Trophoblast cell (in vitro differentiated cells and primary cell): ENCODE data around the gene CCNB1.
"Not testable (repeated sequence)": the region's sequence is repeated elsewhere in the genome, so short reads cannot be mapped to it uniquely, and the experiment has no call there.

Source experiments
- DNase-seq, 2 donors: peaks; one replicate each; pipeline ENCODE4 v3.0.0-alpha.2; 2016
- H2AFZ ChIP-seq: 2 replicates; pipeline ENCODE4 v1.6.1; 2013; ENCODE audit warnings: low read length, moderate library complexity, mild to moderate bottlenecking; ENCODE audit not compliant: insufficient read depth, poor library complexity
- H2AK5ac ChIP-seq: 2 replicates; pipeline ENCODE4 v1.6.1; 2013; ENCODE audit warnings: mild to moderate bottlenecking, low read length
- H2BK120ac ChIP-seq: 2 replicates; pipeline ENCODE4 v1.6.1; 2013; ENCODE audit warnings: low read length, mild to moderate bottlenecking, moderate library complexity; ENCODE audit not compliant: insufficient read depth, poor library complexity
- H2BK12ac ChIP-seq: 2 replicates; pipeline ENCODE4 v1.6.1; 2013; ENCODE audit warnings: mild to moderate bottlenecking, low read length, moderate library complexity
- H2BK5ac ChIP-seq: 2 replicates; pipeline ENCODE4 v1.6.1; 2013; ENCODE audit warnings: low read length, low read depth, moderate library complexity, mild to moderate bottlenecking; ENCODE audit not compliant: poor library complexity
- H3K14ac ChIP-seq: 2 replicates; pipeline ENCODE4 v1.6.1; 2013; ENCODE audit warnings: mild to moderate bottlenecking, low read length
- H3K18ac ChIP-seq: 2 replicates; pipeline ENCODE4 v1.6.1; 2013; ENCODE audit warnings: mild to moderate bottlenecking, low read length
- H3K23ac ChIP-seq: 2 replicates; pipeline ENCODE4 v1.6.1; 2013; ENCODE audit warnings: low read length
- H3K27ac ChIP-seq: 2 replicates; pipeline ENCODE4 v1.5.1; 2013; ENCODE audit warnings: low read depth, mild to moderate bottlenecking, inconsistent platforms, low read length, moderate library complexity
- H3K27me3 ChIP-seq: 2 replicates; pipeline ENCODE4 v1.6.1; 2013; ENCODE audit warnings: inconsistent platforms, mild to moderate bottlenecking, low read length, moderate library complexity; ENCODE audit not compliant: insufficient read depth
- H3K36me3 ChIP-seq, 2 experiments: 1 replicate in 1 of 2; 2 replicates in 1 of 2; pipeline ENCODE4 v1.6.1; 2013; ENCODE audit warnings: low read length in 2 of 2, mild to moderate bottlenecking in 2 of 2, moderate library complexity in 1 of 2; ENCODE audit not compliant: insufficient read depth in 2 of 2, control insufficient read depth in 1 of 2
- H3K4ac ChIP-seq: 2 replicates; pipeline ENCODE4 v1.6.1; 2013; ENCODE audit warnings: low read depth, mild to moderate bottlenecking, low read length, moderate library complexity
- H3K4me1 ChIP-seq, 2 experiments: 1 replicate in 1 of 2; 2 replicates in 1 of 2; pipeline ENCODE4 v1.6.1; 2013; ENCODE audit warnings: low read length in 2 of 2, mild to moderate bottlenecking in 2 of 2, moderate library complexity in 1 of 2; ENCODE audit not compliant: insufficient read depth in 2 of 2, control insufficient read depth in 1 of 2
- H3K4me2 ChIP-seq: 2 replicates; pipeline ENCODE4 v1.6.1; 2013; ENCODE audit warnings: inconsistent platforms, mild to moderate bottlenecking, low read length, moderate library complexity
- H3K4me3 ChIP-seq: 2 replicates; pipeline ENCODE4 v1.5.1; 2013; ENCODE audit warnings: mild to moderate bottlenecking, low read depth, low read length, inconsistent platforms
- H3K79me1 ChIP-seq: one replicate; pipeline ENCODE4 v1.6.1; 2013; ENCODE audit warnings: low read length
- H3K79me2 ChIP-seq: 2 replicates; pipeline ENCODE4 v1.6.1; 2013; ENCODE audit warnings: low read length, mild to moderate bottlenecking; ENCODE audit not compliant: control insufficient read depth, insufficient read depth, poor library complexity
- H3K9ac ChIP-seq: 2 replicates; pipeline ENCODE4 v1.6.1; 2013; ENCODE audit warnings: mild to moderate bottlenecking, low read length
- H3K9me3 ChIP-seq: 2 replicates; pipeline ENCODE4 v1.6.1; 2013; ENCODE audit warnings: low read depth, mild to moderate bottlenecking, control low read depth, inconsistent platforms, low read length; ENCODE audit not compliant: insufficient read depth
- H4K12ac ChIP-seq: 2 replicates; pipeline ENCODE4 v1.6.1; 2013; ENCODE audit warnings: low read depth, mild to moderate bottlenecking, low read length, moderate library complexity
- H4K8ac ChIP-seq: 2 replicates; pipeline ENCODE4 v1.6.1; 2013; ENCODE audit warnings: low read depth, mild to moderate bottlenecking, low read length, moderate library complexity
- H4K91ac ChIP-seq: one replicate; pipeline ENCODE4 v1.6.1; 2013; ENCODE audit warnings: low read depth, mild to moderate bottlenecking, low read length, moderate library complexity
- WGBS: extraction: QIAGEN DNeasy Blood & Tissue Kit; methylation state at CpG from one replicate; pipeline ENCODE4 v1.1.7; 2013; ENCODE audit warnings: missing lambda C conversion rate; ENCODE audit not compliant: insufficient read length, insufficient coverage; ENCODE audit errors: extremely low coverage; 5-methylcytosine and 5-hydroxymethylcytosine counted together

The CCNB1 gene

GRCh38 chr5:69134126-69134525, 32.8 kb upstream of the CCNB1 start:
- Histone ChIP-seq H3K79me1 (no peaks in the 10 kb centered on the region), H2AK5ac (no peak overlapping the region), H2BK12ac (no peak overlapping the region), H4K8ac (no peak overlapping the region), H2BK120ac (no peak overlapping the region), H3K4me3 (no peak overlapping the region), H4K91ac (no peak overlapping the region), H3K4ac (no peak overlapping the region), H2AFZ (no peak overlapping the region), H4K12ac (no peak overlapping the region), H3K36me3 (no peaks in the 10 kb centered on the region), H3K9me3 (no peaks in the 10 kb centered on the region), H3K18ac (no peak overlapping the region), H3K4me1 (no peaks in the 10 kb centered on the region), H3K14ac (no peak overlapping the region), H3K27ac (no peak overlapping the region), H3K9ac (no peak overlapping the region), H3K4me2 (no peak overlapping the region), H2BK5ac (no peak overlapping the region), H3K79me2 (no peaks in the 10 kb centered on the region), H3K23ac (no peak overlapping the region), H3K27me3 (no peaks in the 10 kb centered on the region)
- no peak for DNase-seq
- WGBS = no CpG with 5 or more reads among the region's 7 CpGs

DNA sequence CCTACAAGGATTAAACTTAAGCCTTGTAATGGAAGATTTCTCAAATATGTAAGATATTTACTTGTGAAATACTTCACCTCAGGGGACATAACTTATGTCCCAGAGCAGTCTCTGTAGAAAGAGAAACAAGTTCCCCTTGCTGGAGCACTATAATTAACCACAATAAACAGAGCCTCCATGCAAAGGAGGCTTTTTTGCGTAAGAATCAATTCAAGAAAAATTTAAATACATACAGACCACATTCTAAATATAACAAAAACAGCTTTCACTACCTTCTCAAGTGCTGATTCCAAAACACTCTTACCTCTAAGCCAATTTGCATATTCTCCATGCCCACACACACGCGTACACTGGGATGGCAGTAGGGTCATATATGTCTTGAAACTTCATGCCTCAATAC, 30.7 kb upstream of the CCNB1 start:
- no peak overlapping the region for H3K14ac ChIP-seq
- no peaks in the 10 kb centered on the region for H3K4me1 ChIP-seq
- DNase-seq = peak; percentile 5 to 89
- no CpG with 5 or more reads among the region's 3 CpGs for WGBS
- no peak overlapping the region for H3K4me3 ChIP-seq
- H3K9me3 ChIP-seq = no peaks in the 10 kb centered on the region
- no peak overlapping the region for H4K8ac ChIP-seq
- H2BK5ac ChIP-seq = no peak overlapping the region
- H3K4me2 ChIP-seq = no peak overlapping the region
- H2BK120ac ChIP-seq = peak overlapping the region; percentile 3
- H3K4ac ChIP-seq = no peak overlapping the region
- no peak overlapping the region for H3K9ac ChIP-seq
- no peaks in the 10 kb centered on the region for H3K27me3 ChIP-seq
- no peaks in the 10 kb centered on the region for H3K79me1 ChIP-seq
- H3K23ac ChIP-seq = no peak overlapping the region
- no peak overlapping the region for H2AK5ac ChIP-seq
- H3K27ac ChIP-seq = peak overlapping the region; percentile 67
- H3K18ac ChIP-seq = no peak overlapping the region
- H4K12ac ChIP-seq = no peak overlapping the region
- H2BK12ac ChIP-seq = no peak overlapping the region
- no peak overlapping the region for H4K91ac ChIP-seq
- no peaks in the 10 kb centered on the region for H3K36me3 ChIP-seq
- no peak overlapping the region for H2AFZ ChIP-seq
- H3K79me2 ChIP-seq = no peaks in the 10 kb centered on the region

DNA sequence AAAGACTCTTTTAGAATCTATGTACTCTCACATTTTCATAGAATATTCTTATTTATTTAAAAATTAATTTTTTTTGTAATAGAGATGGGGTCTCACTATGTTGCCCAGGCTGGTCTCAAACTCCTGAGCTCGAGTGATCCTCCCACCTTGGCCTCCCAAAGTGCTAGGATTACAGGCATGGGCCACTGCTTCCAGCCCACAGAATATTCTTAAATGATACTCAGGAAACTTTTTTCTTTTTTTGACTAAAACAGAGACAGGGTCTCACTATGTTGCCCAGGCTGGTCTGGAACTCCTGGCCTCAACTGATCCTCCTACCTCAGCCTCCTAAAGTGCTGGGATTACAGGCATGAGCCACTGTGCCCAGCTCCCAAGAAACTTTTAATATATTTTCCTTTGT, 29.7 kb upstream of the CCNB1 start:
- no CpG with 5 or more reads among the region's 1 CpG for WGBS
- not testable (repeated sequence) for H2AFZ ChIP-seq

GRCh38 chr5:69137807-69138206, 29.1 kb upstream of the CCNB1 start:
- H3K4me1 ChIP-seq = no peaks in the 10 kb centered on the region
- no peaks in the 10 kb centered on the region for H3K79me2 ChIP-seq
- no peak overlapping the region for H4K8ac ChIP-seq
- no peak overlapping the region for H3K4me3 ChIP-seq
- H3K27me3 ChIP-seq = no peaks in the 10 kb centered on the region
- no peak overlapping the region for H3K27ac ChIP-seq
- H2AFZ ChIP-seq = no peak overlapping the region
- no peak for DNase-seq
- H4K12ac ChIP-seq = no peak overlapping the region
- WGBS = no CpG with 5 or more reads among the region's 5 CpGs
- H2AK5ac ChIP-seq = no peak overlapping the region
- H2BK12ac ChIP-seq = no peak overlapping the region
- no peaks in the 10 kb centered on the region for H3K79me1 ChIP-seq
- H3K23ac ChIP-seq = no peak overlapping the region
- H3K18ac ChIP-seq = no peak overlapping the region
- H3K9ac ChIP-seq = no peak overlapping the region
- H3K4me2 ChIP-seq = no peak overlapping the region
- no peak overlapping the region for H3K4ac ChIP-seq
- no peaks in the 10 kb centered on the region for H3K9me3 ChIP-seq
- no peaks in the 10 kb centered on the region for H3K36me3 ChIP-seq
- H3K14ac ChIP-seq = no peak overlapping the region
- H2BK5ac ChIP-seq = no peak overlapping the region
- no peak overlapping the region for H4K91ac ChIP-seq
- no peak overlapping the region for H2BK120ac ChIP-seq

More for the DNA sequence above, 29.7 kb upstream of the CCNB1 start:
- not testable (repeated sequence) for H3K18ac ChIP-seq, H2BK120ac ChIP-seq, H3K14ac ChIP-seq, H3K23ac ChIP-seq, H4K8ac ChIP-seq, H4K91ac ChIP-seq, H3K9me3 ChIP-seq, H2AK5ac ChIP-seq, H2BK5ac ChIP-seq, H2BK12ac ChIP-seq, H3K27ac ChIP-seq, H3K4ac ChIP-seq, H3K4me2 ChIP-seq, H3K9ac ChIP-seq, H3K36me3 ChIP-seq, DNase-seq, H3K4me1 ChIP-seq, H3K79me2 ChIP-seq, H3K4me3 ChIP-seq, H4K12ac ChIP-seq, H3K79me1 ChIP-seq, H3K27me3 ChIP-seq
